PC-3 (cell line): ENCODE data around the gene L3MBTL4. TPM values are rescaled to one million over a fixed set of nuclear protein-coding genes. Genes with fewer than 3 reads are reported as not detected.

ENCODE experiments used
- ATAC-seq: fragments of 200-7000 bp; cut with Tn5 transposase; 2 replicates; pipeline ENCODE4 v1.9.1; 2020; ENCODE audit warnings: mild to moderate bottlenecking, moderate library complexity
- BruUV-seq: library from RNA; stranded (reverse); fragments of 400-500 nt; replicated peaks from 2 replicates; lab custom pipeline; 2021; lab: Mats Ljungman, UMichigan
- CTCF ChIA-PET: fragments of 300-600 bp; sonication (Branson Sonifier 250); formaldehyde crosslinking; loops from one replicate; lab custom pipeline; 2022; ENCODE audit warnings: antibody characterized with exemption; lab: Charles Lee
- POLR2A ChIA-PET: fragments of 300-600 bp; sonication (Branson Sonifier 250); formaldehyde crosslinking; loops from one replicate; lab custom pipeline; 2022; ENCODE audit warnings: antibody characterized with exemption; ENCODE audit not compliant: unreplicated experiment; lab: Charles Lee
- DNase-seq: peaks from one replicate; pipeline ENCODE4 v3.0.0-alpha.2; 2015
- H2AFZ ChIP-seq: fragments of 300-600 bp; sonication (generic); 2 replicates; pipeline ENCODE4 v1.6.0; 2016; ENCODE audit warnings: antibody characterized with exemption, low read length
- H3F3A ChIP-seq: fragments of 300-600 bp; sonication (generic); one replicate; pipeline ENCODE4 v1.6.0; 2017; ENCODE audit warnings: antibody characterized with exemption, low read length, control low read depth, mild to moderate bottlenecking; ENCODE audit not compliant: unreplicated experiment
- H3K27ac ChIP-seq: fragments of 300-600 bp; sonication (generic); 2 replicates; pipeline ENCODE4 v1.5.1; 2016; ENCODE audit warnings: mild to moderate bottlenecking, low read length
- H3K27me3 ChIP-seq: fragments of 300-600 bp; sonication (generic); 2 replicates; pipeline ENCODE4 v1.6.1; 2016; ENCODE audit warnings: low read length, mixed read lengths
- H3K36me3 ChIP-seq: fragments of 300-600 bp; sonication (generic); 2 replicates; pipeline ENCODE4 v1.6.1; 2016; ENCODE audit warnings: low read depth, mixed run types, low read length, mixed read lengths
- H3K4me1 ChIP-seq: fragments of 300-600 bp; sonication (generic); 2 replicates; pipeline ENCODE4 v1.5.1; 2016; ENCODE audit warnings: low read length; ENCODE audit not compliant: insufficient read depth
- H3K4me2 ChIP-seq: fragments of 300-600 bp; sonication (generic); 2 replicates; pipeline ENCODE4 v1.6.0; 2016; ENCODE audit warnings: low read length
- H3K4me3 ChIP-seq: fragments of 300-600 bp; sonication (generic); 2 replicates; pipeline ENCODE4 v1.5.1; 2016; ENCODE audit warnings: mild to moderate bottlenecking, low read length, mixed read lengths
- H3K79me2 ChIP-seq: fragments of 300-600 bp; sonication (generic); 2 replicates; pipeline ENCODE4 v1.6.1; 2017; ENCODE audit warnings: low read length, mixed read lengths
- H3K9ac ChIP-seq: fragments of 300-600 bp; sonication (generic); 2 replicates; pipeline ENCODE4 v1.6.0; 2016; ENCODE audit warnings: mild to moderate bottlenecking, low read length
- H3K9me2 ChIP-seq: fragments of 300-600 bp; sonication (generic); replicated peaks from 2 replicates; pipeline ENCODE4 v1.6.1; 2016; ENCODE audit warnings: mixed run types, low read length, mixed read lengths
- H3K9me3 ChIP-seq: fragments of 300-600 bp; sonication (generic); 2 replicates; pipeline ENCODE4 v1.6.1; 2016; ENCODE audit warnings: low read length, mixed read lengths
- H4K20me1 ChIP-seq: fragments of 300-600 bp; sonication (generic); 2 replicates; pipeline ENCODE4 v1.6.1; 2016; ENCODE audit warnings: low read length, mixed read lengths
- EZH2 ChIP-seq: fragments of 300-600 bp; sonication (generic); IDR thresholded peaks from one replicate; pipeline ENCODE4 v1.6.1; 2017; ENCODE audit warnings: antibody characterized with exemption, mild to moderate bottlenecking, low read length; ENCODE audit not compliant: unreplicated experiment
- EZH2phosphoT487 ChIP-seq: fragments of 300-600 bp; sonication (generic); IDR thresholded peaks from 2 replicates; pipeline ENCODE4 v1.6.1; 2018; ENCODE audit warnings: mild to moderate bottlenecking, antibody characterized with exemption, low read length, borderline replicate concordance
- intact Hi-C: fragments of 100-400 bp; cut with micrococcal nuclease; formaldehyde crosslinking; loops from 2 replicates; pipeline ENCODE4 v1.9.0; 2023
- total RNA-seq: library from RNA; depleted of rRNA; stranded (reverse); fragments of >200 nt; gene quantifications from 2 replicates; pipeline ENCODE4 v1.2.3, GENCODE V29; 2014
- TF ChIP-seq, protein P1 (sequence below): fragments of 300-600 bp; sonication (generic); conservative IDR thresholded peaks from 2 replicates; pipeline ENCODE4 v1.5.1; 2017; ENCODE audit warnings: antibody characterized with exemption, low read depth, mild to moderate bottlenecking, low read length

The L3MBTL4 gene
- total RNA-seq, 1 experiment from 2014 or later, result 0.47 TPM

DNA sequence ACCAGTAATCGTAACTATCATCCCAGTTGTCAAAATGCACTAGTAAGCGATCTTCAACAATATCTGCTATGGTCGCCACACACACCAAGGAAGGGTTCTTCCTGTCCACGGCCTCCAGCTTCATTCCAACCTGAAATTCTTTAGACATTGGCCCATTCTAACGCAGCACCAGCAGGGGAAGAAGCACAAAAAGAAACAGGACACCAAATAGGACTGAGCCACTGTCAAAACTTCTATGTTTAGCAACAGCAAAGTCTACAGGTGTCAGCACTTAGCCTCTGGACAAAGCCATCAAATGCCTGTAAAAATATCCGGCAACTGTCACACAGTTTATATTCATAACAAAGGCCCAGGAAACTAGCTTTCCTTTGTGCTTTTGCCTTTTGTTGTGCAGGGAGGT lies 175.0 kb downstream of the L3MBTL4 start:
- TF ChIP-seq, protein P1, sequence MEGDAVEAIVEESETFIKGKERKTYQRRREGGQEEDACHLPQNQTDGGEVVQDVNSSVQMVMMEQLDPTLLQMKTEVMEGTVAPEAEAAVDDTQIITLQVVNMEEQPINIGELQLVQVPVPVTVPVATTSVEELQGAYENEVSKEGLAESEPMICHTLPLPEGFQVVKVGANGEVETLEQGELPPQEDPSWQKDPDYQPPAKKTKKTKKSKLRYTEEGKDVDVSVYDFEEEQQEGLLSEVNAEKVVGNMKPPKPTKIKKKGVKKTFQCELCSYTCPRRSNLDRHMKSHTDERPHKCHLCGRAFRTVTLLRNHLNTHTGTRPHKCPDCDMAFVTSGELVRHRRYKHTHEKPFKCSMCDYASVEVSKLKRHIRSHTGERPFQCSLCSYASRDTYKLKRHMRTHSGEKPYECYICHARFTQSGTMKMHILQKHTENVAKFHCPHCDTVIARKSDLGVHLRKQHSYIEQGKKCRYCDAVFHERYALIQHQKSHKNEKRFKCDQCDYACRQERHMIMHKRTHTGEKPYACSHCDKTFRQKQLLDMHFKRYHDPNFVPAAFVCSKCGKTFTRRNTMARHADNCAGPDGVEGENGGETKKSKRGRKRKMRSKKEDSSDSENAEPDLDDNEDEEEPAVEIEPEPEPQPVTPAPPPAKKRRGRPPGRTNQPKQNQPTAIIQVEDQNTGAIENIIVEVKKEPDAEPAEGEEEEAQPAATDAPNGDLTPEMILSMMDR, result no peak
- TF ChIP-seq EZH2phosphoT487, result no peak
- no peak for TF ChIP-seq EZH2
- ATAC-seq, result no peak
- ChIA-PET CTCF (no interaction called here), POLR2A (no interaction called here)
- Histone ChIP-seq H3F3A (no peaks in the 10 kb centered on the region), H3K9me3 (no peaks in the 10 kb centered on the region), H3K4me1 (no peaks in the 10 kb centered on the region), H3K27me3 (no peaks in the 10 kb centered on the region), H3K79me2 (no peaks in the 10 kb centered on the region), H3K36me3 (no peaks in the 10 kb centered on the region), H3K4me2 (no peak overlapping the region), H2AFZ (no peak overlapping the region), H3K9me2 (no peaks in the 10 kb centered on the region), H3K9ac (no peak overlapping the region), H3K27ac (no peak overlapping the region), H3K4me3 (no peak overlapping the region), H4K20me1 (no peaks in the 10 kb centered on the region)
- BruUV-seq, result no TSS peak
- intact Hi-C loops, result no loop called here
- DNase-seq, result no peak

DNA sequence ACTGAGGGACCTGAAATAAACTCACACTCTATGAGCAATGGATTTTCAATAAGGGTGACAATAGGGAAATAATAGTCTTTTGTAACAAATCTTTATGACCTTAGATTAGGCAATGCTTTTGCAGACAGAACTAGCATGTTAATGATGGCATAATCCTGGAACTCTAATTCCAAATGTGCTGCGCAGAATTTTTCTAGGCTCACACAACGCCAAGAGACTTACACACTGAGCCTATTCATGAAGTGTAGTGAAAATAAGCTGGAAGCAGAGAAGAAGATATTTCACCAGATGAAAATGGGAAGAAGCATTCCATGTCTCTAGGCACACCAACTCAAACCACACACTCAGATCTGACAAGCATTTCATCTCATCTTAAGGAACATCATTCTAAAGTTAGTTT lies 178.5 kb downstream of the L3MBTL4 start:
- H4K20me1 ChIP-seq, result no peaks in the 10 kb centered on the region
- no peaks in the 10 kb centered on the region for H3F3A ChIP-seq
- ChIA-PET POLR2A (no interaction called here), CTCF (no interaction called here)
- ATAC-seq, result no peak
- BruUV-seq, result no TSS peak
- H3K9me3 ChIP-seq, result no peaks in the 10 kb centered on the region
- TF ChIP-seq, protein P1, result no peak
- TF ChIP-seq EZH2phosphoT487 (no peak), EZH2 (no peak)
- H3K27ac ChIP-seq, result no peak overlapping the region
- H3K9ac ChIP-seq, result no peak overlapping the region
- no peak for DNase-seq
- no peaks in the 10 kb centered on the region for H3K36me3 ChIP-seq
- no peaks in the 10 kb centered on the region for H3K9me2 ChIP-seq
- no peaks in the 10 kb centered on the region for H3K79me2 ChIP-seq
- no peaks in the 10 kb centered on the region for H3K4me1 ChIP-seq
- H3K4me3 ChIP-seq, result no peak overlapping the region
- H2AFZ ChIP-seq, result no peak overlapping the region
- intact Hi-C loops, result no loop called here
- H3K27me3 ChIP-seq, result no peaks in the 10 kb centered on the region
- no peak overlapping the region for H3K4me2 ChIP-seq

DNA sequence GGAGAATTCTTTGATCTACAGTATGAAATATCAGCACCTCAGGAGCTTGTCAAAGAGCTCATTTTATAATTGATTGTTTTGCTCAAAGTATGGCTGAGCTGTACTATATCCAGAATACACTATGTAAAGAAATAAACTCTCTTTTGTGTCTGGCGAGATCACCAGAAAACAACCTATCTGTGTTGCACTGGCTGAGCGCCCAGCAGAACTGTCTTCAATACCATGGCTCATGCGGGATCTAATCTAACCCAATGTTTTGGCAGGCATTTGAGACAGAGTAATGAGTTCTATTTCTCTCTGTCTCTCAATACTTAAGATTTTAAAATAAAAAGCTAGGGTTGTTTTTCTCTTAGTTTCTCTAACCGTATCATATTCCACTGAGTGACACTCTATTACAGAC lies 192.4 kb downstream of the L3MBTL4 start:
- DNase-seq, result no peak
- TF ChIP-seq, protein P1, result no peak
- no peak for TF ChIP-seq EZH2
- TF ChIP-seq EZH2phosphoT487, result no peak

More for the DNA sequence above, 192.4 kb downstream of the L3MBTL4 start:
- H3K79me2 ChIP-seq, result no peaks in the 10 kb centered on the region
- intact Hi-C loops, result no loop called here
- no peaks in the 10 kb centered on the region for H3K27me3 ChIP-seq
- ATAC-seq, result no peak
- CTCF ChIA-PET, result interaction anchor here (0.6 kb wide), 1 partner anchor 343 kb away, joined by 3 read pairs; no protein-coding TSS in a partner anchor
- no TSS peak for BruUV-seq
- H3K9ac ChIP-seq, result no peak overlapping the region
- POLR2A ChIA-PET, result no interaction called here
- H2AFZ ChIP-seq, result no peak overlapping the region
- H3K4me2 ChIP-seq, result no peak overlapping the region
- no peaks in the 10 kb centered on the region for H3K9me3 ChIP-seq
- H3F3A ChIP-seq, result no peaks in the 10 kb centered on the region
- no peaks in the 10 kb centered on the region for H3K9me2 ChIP-seq
- no peak overlapping the region for H3K27ac ChIP-seq
- H3K4me1 ChIP-seq, result no peaks in the 10 kb centered on the region
- no peak overlapping the region for H3K4me3 ChIP-seq
- H3K36me3 ChIP-seq, result no peaks in the 10 kb centered on the region
- H4K20me1 ChIP-seq, result no peaks in the 10 kb centered on the region
